ENCODE measurements around the gene LSAMP. TPM values are rescaled to one million over a fixed set of nuclear protein-coding genes. Genes with fewer than 3 reads are reported as not detected.

The LSAMP gene
- total and polyA plus RNA-seq, 2 of the 8 experiments (the other 6 are each of a cell fraction or from before 2014, with no cell fraction given): 1.8 to 5.7 TPM

- no peak overlapping the region for H3K4me3 ChIP-seq (ENCODE audit: extremely low read depth in 1 of 4, insufficient read depth in 2 of 4, low read depth in 3 of 4, low read length in 4 of 4)
- H2BK12ac ChIP-seq (ENCODE audit: low read depth, low read length): no peak overlapping the region
- no peak overlapping the region for H3K14ac ChIP-seq (ENCODE audit: insufficient read length)
- H2BK20ac ChIP-seq (ENCODE audit: low read length): no peak overlapping the region
- no peak overlapping the region for H3K4me2 ChIP-seq (ENCODE audit: insufficient read depth in 1 of 2, low read depth in 2 of 2, low read length in 2 of 2)
- H3K79me1 ChIP-seq (ENCODE audit: low read depth, low read length): no peaks in the 10 kb centered on the region
- H4K20me1 ChIP-seq (replicated peaks in 1 of 2; ENCODE audit: control insufficient read depth in 1 of 2, insufficient read depth in 2 of 2, low read length in 2 of 2): no peaks in the 10 kb centered on the region
- H3K23me2 ChIP-seq (ENCODE audit: low read depth, low read length): no peaks in the 10 kb centered on the region
- no peak for DNase-seq (ENCODE audit: low read depth in 1 of 2, low spot score in 2 of 2)
- H3K18ac ChIP-seq (ENCODE audit: extremely low read depth, low read length): no peak overlapping the region
- H3K9me3 ChIP-seq (ENCODE audit: insufficient read depth in 2 of 2, low read depth in 1 of 2, low read length in 1 of 2): no peaks in the 10 kb centered on the region
- H2AFZ ChIP-seq (ENCODE audit: low read length): no peak overlapping the region
- no peak overlapping the region for H3K4ac ChIP-seq (replicated peaks; ENCODE audit: insufficient read length, low read depth, low read length)
- no peak overlapping the region for H4K8ac ChIP-seq (ENCODE audit: extremely low read depth, insufficient read depth, low read length)
- no peaks in the 10 kb centered on the region for H3K79me2 ChIP-seq (ENCODE audit: control insufficient read depth in 1 of 2, insufficient read depth in 2 of 2, low read length in 2 of 2)
- no peak overlapping the region for H3K56ac ChIP-seq (replicated peaks; ENCODE audit: insufficient read length, low read depth, low read length)
- peaks cover 0 to 5% (median 0%) of the 10 kb centered on the region in 4 experiments; a peak in 1 of 7 replicates for H3K4me1 ChIP-seq (replicated peaks in 1 of 4; ENCODE audit: control insufficient read depth in 3 of 4, insufficient read depth in 4 of 4, low read length in 3 of 4)
- ChIA-PET POLR2A (ENCODE audit: partially characterized antibody) (no interaction called here), CTCF (ENCODE audit: partially characterized antibody) (interaction anchor here (0.8 to 2.5 kb wide), 16 partner anchors 10 to 109 kb away, joined by 3 to 45 read pairs (median 4); no protein-coding TSS in a partner anchor)
- no peak overlapping the region for H2BK120ac ChIP-seq (replicated peaks; ENCODE audit: low read depth, low read length)
- H2AK5ac ChIP-seq (ENCODE audit: low read depth, low read length): no peak overlapping the region
- H2BK15ac ChIP-seq (ENCODE audit: low read length): no peak overlapping the region
- H2BK5ac ChIP-seq (ENCODE audit: low read depth, low read length): no peak overlapping the region
- H3K27me3 ChIP-seq (replicated peaks in 1 of 4; ENCODE audit: control insufficient read depth in 3 of 4, extremely low read depth in 1 of 4, insufficient read depth in 3 of 4, low read length in 3 of 4): no peaks in the 10 kb centered on the region
- no peak overlapping the region for H4K91ac ChIP-seq (replicated peaks; ENCODE audit: insufficient read length, low read length)
- no peak overlapping the region for H3K27ac ChIP-seq (ENCODE audit: low read depth, low read length)
- H3K36me3 ChIP-seq (ENCODE audit: control insufficient read depth in 2 of 4, insufficient read depth in 4 of 4, low read length in 3 of 4): no peaks in the 10 kb centered on the region
- H3K9ac ChIP-seq (replicated peaks in 1 of 4; ENCODE audit: extremely low read depth in 1 of 4, low read depth in 3 of 4, low read length in 3 of 4): no peak overlapping the region
- no peak for FAIRE-seq
- no peak overlapping the region for H4K5ac ChIP-seq (ENCODE audit: insufficient read length, low read depth, low read length)
- H3K23ac ChIP-seq (ENCODE audit: insufficient read length): no peak overlapping the region
- TF ChIP-seq TCF12 (IDR thresholded peaks at IDR 0.05; ENCODE audit: low read depth, low read length): no peak
- TF ChIP-seq BACH1 (IDR thresholded peaks at IDR 0.05; ENCODE audit: low read length): no peak
- TF ChIP-seq ZNF274 (IDR thresholded peaks at IDR 0.05; ENCODE audit: borderline replicate concordance, extremely low read depth, low read length): no peak
- no peak for TF ChIP-seq CHD1 (IDR thresholded peaks at IDR 0.05; ENCODE audit: low read depth, low read length)
- no peak for TF ChIP-seq SP1 (IDR thresholded peaks at IDR 0.05; ENCODE audit: low read depth, low read length)
- no peak for TF ChIP-seq CTBP2 (IDR thresholded peaks at IDR 0.05; ENCODE audit: borderline replicate concordance, insufficient read depth, insufficient read length, low read length)
- TF ChIP-seq RAD21 (IDR thresholded peaks at IDR 0.05 in 1 of 2, conservative IDR thresholded peaks at IDR 0.05 in 1 of 2; ENCODE audit: low read depth in 2 of 2, low read length in 2 of 2): no peak
- no peak for TF ChIP-seq E2F6 (IDR thresholded peaks at IDR 0.05)
- no peak for TF ChIP-seq POU5F1 (IDR thresholded peaks at IDR 0.05; ENCODE audit: low read depth, low read length)
- no peak for TF ChIP-seq NRF1 (IDR thresholded peaks at IDR 0.05; ENCODE audit: low read depth, low read length)
- TF ChIP-seq PHF8 (conservative IDR thresholded peaks at IDR 0.05; ENCODE audit: low read depth, low read length): no peak
- TF ChIP-seq CTCF (IDR thresholded peaks at IDR 0.05; ENCODE audit: control extremely low read depth in 1 of 3, insufficient read depth in 1 of 3, low read depth in 1 of 3, low read length in 3 of 3): no peak
Measured at GRCh38 chr3:115921711-115922110, 523.6 kb downstream of the LSAMP start.

Measured in H1 (cell line).